ENCODE data around the gene ABTB2.

ABTB2 gene

GRCh38 chr11:34209809-34210208 is 148.0 kb downstream of the ABTB2 start:
- no peak for DNase-seq (ENCODE audit: low spot score)

- no peak for DNase-seq (ENCODE audit: low spot score)
These were observed 149.3 kb downstream of the ABTB2 start for GRCh38 chr11:34208266-34209135.

GRCh38 chr11:34207487-34208180 is 150.2 kb downstream of the ABTB2 start:
- DNase-seq (ENCODE audit: low spot score), result no peak

- peak; percentile 74 for DNase-seq (ENCODE audit: low spot score)
These were observed 151.2 kb downstream of the ABTB2 start for GRCh38 chr11:34206407-34207300.

GRCh38 chr11:34205326-34206035 is 152.3 kb downstream of the ABTB2 start:
- no peak for DNase-seq (ENCODE audit: low spot score)

- no peak for DNase-seq (ENCODE audit: low spot score)
These were observed 153.2 kb downstream of the ABTB2 start for GRCh38 chr11:34204396-34205279.

GRCh38 chr11:34203377-34203871 is 154.4 kb downstream of the ABTB2 start:
- DNase-seq (ENCODE audit: low spot score), result no peak

- DNase-seq (ENCODE audit: low spot score), result no peak
These were observed 156.7 kb downstream of the ABTB2 start for GRCh38 chr11:34201129-34201528.

GRCh38 chr11:34199525-34199924 is 158.3 kb downstream of the ABTB2 start:
- no peak for DNase-seq (ENCODE audit: low spot score)

- DNase-seq (ENCODE audit: low spot score), result no peak
These were observed 159.3 kb downstream of the ABTB2 start for GRCh38 chr11:34198523-34198922.

- DNase-seq (ENCODE audit: low spot score), result no peak
These were observed 160.6 kb downstream of the ABTB2 start for GRCh38 chr11:34197256-34197655.

- DNase-seq (ENCODE audit: low spot score), result no peak
These were observed 163.1 kb downstream of the ABTB2 start for GRCh38 chr11:34194576-34195335.

- DNase-seq (ENCODE audit: low spot score), result no peak
These were observed 165.1 kb downstream of the ABTB2 start for GRCh38 chr11:34192481-34193401.

- DNase-seq (ENCODE audit: low spot score), result no peak
These were observed 166.2 kb downstream of the ABTB2 start for GRCh38 chr11:34191578-34191977.

GRCh38 chr11:34190192-34191139 is 167.3 kb downstream of the ABTB2 start:
- DNase-seq (ENCODE audit: low spot score), result no peak

GRCh38 chr11:34189191-34189590 is 168.6 kb downstream of the ABTB2 start:
- DNase-seq (ENCODE audit: low spot score), result no peak

- no peak for DNase-seq (ENCODE audit: low spot score)
These were observed 169.6 kb downstream of the ABTB2 start for GRCh38 chr11:34188181-34188580.

Measured in left forelimb (tissue), 1 donor.